TTC549 (cell line): ENCODE results near the gene P4HB.
A peak's percentile ranks its signal among the peaks of the same experiment; 100 is the strongest.

Experiments
- FAIRE-seq: peaks from 2 replicates; lab custom pipeline; 2012; peaks lifted over from hg19 to GRCh38; lab: Jason Lieb, UNC

P4HB gene

GRCh38 chr17:81868674-81869220 lies 8.4 kb upstream of the P4HB start:
- no peak for FAIRE-seq

GRCh38 chr17:81867991-81868673 lies 7.8 kb upstream of the P4HB start:
- FAIRE-seq: no peak

DNA sequence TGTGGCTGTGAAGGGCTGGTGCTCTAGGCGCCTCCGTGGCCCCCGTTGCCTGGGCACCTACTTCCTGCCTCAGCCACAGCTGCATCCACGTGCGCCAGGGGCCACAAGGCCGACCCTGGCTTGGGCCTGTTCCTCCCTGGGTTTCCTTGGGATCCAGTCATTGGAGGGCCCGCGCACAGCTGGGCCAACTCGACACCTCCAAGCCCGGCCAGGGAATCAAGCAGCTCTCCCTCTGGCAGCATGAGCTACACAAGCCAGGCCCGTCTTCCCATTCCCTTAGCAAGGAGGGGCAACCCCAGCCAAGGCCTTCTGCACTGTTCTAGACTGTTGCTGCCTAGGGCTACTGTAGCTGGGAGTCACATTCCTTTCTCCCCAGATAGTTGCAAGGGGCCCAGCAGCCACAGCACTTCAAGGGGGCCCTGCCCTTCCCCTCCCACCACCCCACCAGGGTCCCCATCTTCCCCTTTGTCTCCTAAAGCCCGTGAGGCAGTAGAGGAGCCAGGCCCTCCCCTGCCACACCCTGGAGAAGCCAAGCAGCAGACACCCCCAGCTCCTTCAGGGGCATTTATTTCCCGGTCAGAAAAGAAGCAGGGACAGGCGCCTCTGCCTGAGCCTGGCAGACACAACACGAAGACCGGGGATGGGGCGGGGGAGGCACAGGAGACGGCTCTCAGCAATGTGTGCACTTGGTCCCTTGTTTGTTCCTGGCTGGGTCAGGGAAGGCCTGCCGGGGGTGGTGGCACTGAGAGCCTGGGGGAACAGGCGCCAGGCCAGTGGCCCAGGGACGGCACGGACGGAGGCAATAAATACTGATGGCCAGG lies 7.0 kb upstream of the P4HB start:
- FAIRE-seq: no peak

- FAIRE-seq: no peak
Measured at GRCh38 chr17:81866440-81867169, 6.3 kb upstream of the P4HB start.

- FAIRE-seq: no peak
Measured at GRCh38 chr17:81865733-81866439, 5.6 kb upstream of the P4HB start.

- FAIRE-seq: no peak
Measured at GRCh38 chr17:81865358-81865732, 5.0 kb upstream of the P4HB start.

DNA sequence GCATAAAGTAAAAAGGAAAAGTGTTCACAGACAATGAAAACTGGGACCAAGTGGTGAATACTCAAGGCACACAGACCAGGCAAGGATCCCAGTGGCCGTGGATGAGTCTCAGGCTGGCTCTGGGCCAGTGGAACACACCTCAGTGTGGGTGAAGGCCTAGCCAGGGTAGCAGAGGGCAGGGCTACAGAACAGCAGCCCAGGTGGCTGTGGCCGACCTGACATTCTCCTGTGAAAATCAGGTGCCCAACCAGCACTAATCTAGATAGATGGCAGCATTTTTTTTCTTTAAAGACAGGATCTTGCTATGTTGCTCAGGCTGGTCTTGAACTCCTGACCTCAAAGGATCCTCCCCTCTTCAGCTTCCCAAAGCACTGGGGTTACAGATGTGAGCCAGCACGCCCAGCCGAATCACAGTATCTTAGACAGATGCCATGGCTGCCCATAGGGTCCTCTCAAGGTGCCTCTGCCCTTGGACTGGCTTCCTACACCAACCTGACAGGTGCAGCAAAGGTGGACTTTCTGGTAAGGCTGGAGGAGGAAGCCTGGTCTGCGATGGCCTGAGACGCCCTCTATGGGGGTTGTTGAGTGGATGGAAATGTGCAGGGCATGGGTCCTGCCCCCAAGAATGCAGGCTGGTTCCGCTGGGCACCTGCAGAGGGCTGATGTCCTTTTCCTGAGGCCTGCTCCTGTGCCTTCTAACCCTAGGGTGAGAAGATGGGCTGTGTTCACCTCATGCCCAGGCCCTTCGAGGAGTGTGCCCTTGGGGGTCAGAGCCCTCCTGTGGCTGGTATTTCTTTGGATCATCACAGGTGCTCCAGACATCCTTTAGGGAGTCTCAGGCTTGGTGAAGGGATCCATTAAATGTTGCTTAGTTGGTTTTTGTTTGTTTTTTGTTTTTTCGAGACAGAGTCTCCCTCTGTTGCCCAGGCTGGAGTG lies 3.8 kb upstream of the P4HB start:
- FAIRE-seq: no peak

GRCh38 chr17:81863123-81863675 lies 2.9 kb upstream of the P4HB start:
- FAIRE-seq: no peak

GRCh38 chr17:81860756-81861568 lies 627 bp upstream of the P4HB start:
- peak; percentile 96 for FAIRE-seq

DNA sequence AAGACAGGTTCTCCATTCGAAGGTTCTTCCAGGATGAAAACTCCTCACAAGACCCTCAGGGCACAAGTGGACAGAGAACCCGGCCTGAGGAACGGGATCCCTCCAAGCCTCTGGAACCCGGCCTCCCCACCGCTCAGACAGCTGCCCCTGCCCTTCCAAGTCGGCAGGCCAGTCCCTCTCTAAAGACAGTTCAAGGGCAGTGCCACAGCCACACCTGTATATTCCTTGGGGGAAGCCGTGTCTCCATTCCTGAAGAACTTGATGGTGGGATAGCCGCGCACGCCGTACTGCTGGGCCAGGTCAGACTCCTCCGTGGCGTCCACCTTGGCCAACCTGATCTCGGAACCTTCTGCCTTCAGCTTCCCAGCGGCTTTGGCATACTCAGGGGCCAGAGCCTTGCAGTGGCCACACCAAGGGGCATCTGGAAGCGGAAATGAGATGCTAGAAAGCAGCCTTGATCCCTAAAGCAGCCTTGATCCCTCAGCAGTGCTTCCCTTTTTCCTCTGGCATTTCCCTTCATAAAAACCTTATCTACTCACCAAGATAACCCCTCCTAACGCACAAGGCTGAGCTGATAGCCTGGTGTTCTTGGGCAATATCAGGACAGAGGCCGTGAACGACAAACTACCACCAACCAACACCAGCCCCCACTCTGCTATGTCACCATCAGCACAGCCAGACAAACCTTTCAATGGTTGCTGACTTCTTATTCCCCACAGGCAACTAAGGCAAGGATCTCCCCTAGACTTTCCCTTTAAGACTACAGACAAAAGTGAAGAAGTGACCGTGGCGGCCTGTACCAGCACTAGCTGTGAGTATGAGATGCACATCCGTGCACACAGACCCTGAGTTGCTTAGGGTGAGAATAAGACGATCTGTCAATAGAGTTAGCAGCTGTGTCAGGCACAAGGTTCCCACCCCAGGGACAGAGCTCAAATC lies 1.1 kb downstream of the P4HB start:
- no peak for FAIRE-seq

DNA sequence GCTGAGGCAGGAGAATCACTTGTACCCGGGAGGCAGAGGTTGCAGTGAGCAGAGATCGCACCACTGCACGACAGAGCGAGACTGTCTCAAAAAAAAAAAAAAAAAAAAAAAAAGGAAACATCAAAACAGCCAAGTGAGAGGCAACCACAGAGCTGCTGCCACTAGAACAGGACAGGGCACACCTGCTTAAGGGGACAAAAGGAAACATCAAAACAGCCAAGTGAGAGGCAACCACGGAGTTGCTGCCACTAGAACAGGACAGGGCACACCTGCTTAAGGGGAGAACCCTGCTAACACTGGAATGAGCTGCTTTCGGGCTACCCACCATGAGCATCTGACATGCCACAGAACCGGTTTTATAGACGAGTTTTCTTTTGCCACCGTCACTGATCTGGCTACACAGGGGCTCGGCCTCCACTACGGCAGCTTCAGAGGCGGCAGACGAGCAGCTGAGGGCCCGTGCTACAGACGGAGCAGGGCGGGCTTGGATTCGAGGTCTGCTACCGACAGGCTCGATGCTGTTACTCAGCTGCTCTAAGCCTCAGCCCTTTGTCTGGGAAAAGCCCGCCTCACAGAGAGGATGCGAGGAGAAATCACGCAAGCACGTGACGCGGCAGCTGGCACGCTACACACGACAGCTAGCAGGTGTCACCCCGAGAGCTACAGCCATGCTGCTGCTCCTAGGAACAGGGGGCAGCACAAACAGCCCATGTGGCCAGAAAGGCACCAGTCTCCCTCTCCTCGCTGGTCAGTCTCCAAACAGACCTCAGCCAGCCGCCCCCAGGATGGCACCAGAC lies 2.0 kb downstream of the P4HB start:
- FAIRE-seq: no peak

GRCh38 chr17:81854974-81855774 lies 5.2 kb downstream of the P4HB start:
- FAIRE-seq: no peak

- no peak for FAIRE-seq
Measured at GRCh38 chr17:81852237-81852636, 8.1 kb downstream of the P4HB start.

- FAIRE-seq: no peak
Measured at GRCh38 chr17:81851423-81851822, 8.9 kb downstream of the P4HB start.

DNA sequence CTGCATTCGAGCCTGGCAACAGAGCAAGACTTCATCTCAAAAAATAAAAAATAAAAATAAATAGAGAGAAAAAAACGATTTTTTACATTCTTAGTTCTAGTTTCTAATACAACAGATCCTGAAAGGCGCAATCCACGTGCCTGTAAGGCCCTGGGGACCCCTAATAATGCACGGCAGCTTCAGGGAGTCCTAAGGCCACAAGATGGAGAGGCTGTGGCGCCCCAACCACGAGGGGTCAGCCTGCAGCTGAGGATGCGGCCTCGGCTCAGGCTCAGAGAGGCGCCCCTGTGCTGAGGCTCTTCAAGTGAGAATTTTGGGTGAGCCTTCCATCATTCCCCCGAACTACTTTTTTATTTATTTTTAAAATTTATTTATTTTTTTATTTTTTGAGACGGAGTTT lies 10.9 kb downstream of the P4HB start:
- FAIRE-seq: no peak

DNA sequence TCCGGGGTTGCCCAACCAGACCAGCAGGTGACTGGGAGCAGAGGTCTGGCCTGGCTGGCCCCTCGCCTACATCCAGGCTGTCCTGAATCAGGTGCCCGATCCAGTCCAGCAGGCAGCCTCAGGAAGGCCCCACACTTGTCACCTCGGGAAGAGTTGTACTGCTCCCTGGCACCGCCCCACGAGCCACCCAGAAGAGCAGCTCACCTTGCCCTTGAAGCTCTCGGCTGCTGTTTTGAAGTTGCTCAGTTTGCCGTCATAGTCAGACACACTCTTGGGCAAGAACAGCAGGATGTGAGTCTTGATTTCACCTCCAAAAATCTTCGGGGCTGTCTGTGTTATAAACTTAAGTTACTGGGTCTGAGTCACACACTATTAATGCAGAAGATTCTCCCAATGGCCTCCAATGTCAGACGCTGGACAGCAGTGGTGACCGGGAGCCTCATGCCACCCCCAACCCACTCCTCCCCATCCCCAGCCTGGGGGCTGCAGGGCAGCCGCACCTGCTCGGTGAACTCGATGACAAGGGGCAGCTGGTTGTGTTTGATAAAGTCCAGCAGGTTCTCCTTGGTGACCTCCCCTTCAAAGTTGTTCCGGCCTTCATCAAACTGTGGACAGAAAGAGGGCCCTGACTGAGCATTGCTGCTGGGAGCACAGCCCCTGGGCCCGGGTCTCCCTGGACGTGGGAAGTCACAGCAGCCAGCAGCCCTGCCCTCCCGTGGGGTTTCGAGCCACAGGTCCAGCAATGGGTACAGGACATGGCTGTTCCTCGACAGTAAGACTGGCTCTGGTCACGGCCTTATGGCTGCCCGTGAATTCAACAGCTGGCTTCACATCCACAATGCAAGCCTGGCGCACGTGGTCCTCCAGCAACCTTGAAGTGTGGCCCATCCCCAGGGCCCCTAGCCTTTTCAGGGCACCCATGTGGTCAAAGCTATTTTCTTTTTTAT lies 13.3 kb downstream of the P4HB start:
- FAIRE-seq: no peak
